ENCODE data around the gene PLK3.
"Not testable (repeated sequence)": the region's sequence is repeated elsewhere in the genome, so short reads cannot be mapped to it uniquely, and the experiment has no call there.

GRCh38 chr1:44766421-44766820 lies 33.8 kb upstream of the PLK3 start:
- TF ChIP-seq, protein P1, sequence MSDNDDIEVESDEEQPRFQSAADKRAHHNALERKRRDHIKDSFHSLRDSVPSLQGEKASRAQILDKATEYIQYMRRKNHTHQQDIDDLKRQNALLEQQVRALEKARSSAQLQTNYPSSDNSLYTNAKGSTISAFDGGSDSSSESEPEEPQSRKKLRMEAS (IDR thresholded peaks at IDR 0.05; ENCODE audit: insufficient read depth, insufficient read length), result not testable (repeated sequence)
- not testable (repeated sequence) for TF ChIP-seq POLR2A (IDR thresholded peaks at IDR 0.05; ENCODE audit: low read depth, low read length); EZH2 (IDR thresholded peaks at IDR 0.05; ENCODE audit: borderline replicate concordance, low read depth, low read length, severe bottlenecking); POLR2AphosphoS5 (IDR thresholded peaks at IDR 0.05; ENCODE audit: insufficient read depth, low read depth, low read length); GATA2 (IDR thresholded peaks at IDR 0.05; ENCODE audit: insufficient read depth, insufficient read length, low read depth, low read length); JUN (IDR thresholded peaks at IDR 0.05; ENCODE audit: borderline replicate concordance, insufficient read depth, insufficient read length, low read depth); MYC (IDR thresholded peaks at IDR 0.05; ENCODE audit: low read depth, low read length); FOS (IDR thresholded peaks at IDR 0.05; ENCODE audit: borderline replicate concordance, insufficient read depth, low read length)
- TF ChIP-seq, protein P2, sequence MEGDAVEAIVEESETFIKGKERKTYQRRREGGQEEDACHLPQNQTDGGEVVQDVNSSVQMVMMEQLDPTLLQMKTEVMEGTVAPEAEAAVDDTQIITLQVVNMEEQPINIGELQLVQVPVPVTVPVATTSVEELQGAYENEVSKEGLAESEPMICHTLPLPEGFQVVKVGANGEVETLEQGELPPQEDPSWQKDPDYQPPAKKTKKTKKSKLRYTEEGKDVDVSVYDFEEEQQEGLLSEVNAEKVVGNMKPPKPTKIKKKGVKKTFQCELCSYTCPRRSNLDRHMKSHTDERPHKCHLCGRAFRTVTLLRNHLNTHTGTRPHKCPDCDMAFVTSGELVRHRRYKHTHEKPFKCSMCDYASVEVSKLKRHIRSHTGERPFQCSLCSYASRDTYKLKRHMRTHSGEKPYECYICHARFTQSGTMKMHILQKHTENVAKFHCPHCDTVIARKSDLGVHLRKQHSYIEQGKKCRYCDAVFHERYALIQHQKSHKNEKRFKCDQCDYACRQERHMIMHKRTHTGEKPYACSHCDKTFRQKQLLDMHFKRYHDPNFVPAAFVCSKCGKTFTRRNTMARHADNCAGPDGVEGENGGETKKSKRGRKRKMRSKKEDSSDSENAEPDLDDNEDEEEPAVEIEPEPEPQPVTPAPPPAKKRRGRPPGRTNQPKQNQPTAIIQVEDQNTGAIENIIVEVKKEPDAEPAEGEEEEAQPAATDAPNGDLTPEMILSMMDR (IDR thresholded peaks at IDR 0.05; ENCODE audit: extremely low read depth in 1 of 2, insufficient read depth in 1 of 2, low read depth in 1 of 2, low read length in 2 of 2), result not testable (repeated sequence)
